GM23338 (cell line): ENCODE results near the gene TMBIM1. TPM values are rescaled to one million over a fixed set of nuclear protein-coding genes. Genes with fewer than 3 reads are reported as not detected.

ENCODE experiments used
- ATAC-seq: fragments of 200-7000 bp; cut with Tn5 transposase; 3 replicates; pipeline ENCODE4 v1.9.1; 2020
- DNase-seq: peaks from one replicate; pipeline ENCODE4 v3.0.0-alpha.2; 2015; ENCODE audit warnings: low spot score
- H2AFZ ChIP-seq: fragments of 200-600 bp; sonication (generic); 2 replicates; pipeline ENCODE4 v1.8.0; 2016; ENCODE audit warnings: antibody characterized with exemption, mild to moderate bottlenecking, moderate library complexity
- H3F3A ChIP-seq: fragments of 200-600 bp; sonication (generic); replicated peaks from 2 replicates; pipeline ENCODE4 v1.8.0; 2017; ENCODE audit warnings: antibody characterized with exemption, mixed run types, low read depth
- H3K27ac ChIP-seq: fragments of 200-600 bp; sonication (generic); 2 replicates; pipeline ENCODE4 v1.6.1; 2016; ENCODE audit warnings: low read depth
- H3K27me3 ChIP-seq: fragments of 200-600 bp; sonication (generic); 2 replicates; pipeline ENCODE4 v1.8.0; 2016; ENCODE audit warnings: mild to moderate bottlenecking, mixed run types, moderate library complexity; ENCODE audit not compliant: insufficient read depth
- H3K36me3 ChIP-seq: fragments of 200-600 bp; sonication (generic); 2 replicates; pipeline ENCODE4 v1.8.0; 2016; ENCODE audit warnings: mild to moderate bottlenecking; ENCODE audit not compliant: insufficient read depth
- H3K4me1 ChIP-seq: fragments of 200-600 bp; sonication (generic); 2 replicates; pipeline ENCODE4 v1.8.0; 2016; ENCODE audit warnings: mild to moderate bottlenecking, moderate library complexity; ENCODE audit not compliant: insufficient read depth
- H3K4me2 ChIP-seq: fragments of 200-600 bp; sonication (generic); 2 replicates; pipeline ENCODE4 v1.7.1; 2017; ENCODE audit warnings: mixed run types
- H3K4me3 ChIP-seq: fragments of 200-600 bp; sonication (generic); 2 replicates; pipeline ENCODE4 v1.6.1; 2016; ENCODE audit warnings: mixed run types
- H3K79me2 ChIP-seq: fragments of 200-600 bp; sonication (generic); replicated peaks from 2 replicates; pipeline ENCODE4 v1.8.0; 2017; ENCODE audit warnings: mild to moderate bottlenecking; ENCODE audit not compliant: insufficient read depth
- H3K9me2 ChIP-seq: fragments of 200-600 bp; sonication (generic); 2 replicates; pipeline ENCODE4 v1.8.0; 2017; ENCODE audit not compliant: insufficient read depth
- H4K20me1 ChIP-seq: fragments of 200-600 bp; sonication (generic); replicated peaks from 2 replicates; pipeline ENCODE4 v1.8.0; 2017; ENCODE audit warnings: mild to moderate bottlenecking; ENCODE audit not compliant: insufficient read depth
- H3K27ac Mint-ChIP-seq: 2 replicates; pipeline ENCODE4 v1.8.0; 2020; ENCODE audit warnings: inconsistent platforms, mild to moderate bottlenecking, moderate library complexity, mixed read lengths
- H3K27me3 Mint-ChIP-seq: 3 replicates; pipeline ENCODE4 v1.8.0; 2022; ENCODE audit warnings: low read depth, mild to moderate bottlenecking, moderate library complexity, mixed read lengths, inconsistent platforms; ENCODE audit not compliant: insufficient read depth, poor library complexity
- H3K36me3 Mint-ChIP-seq: 3 replicates; pipeline ENCODE4 v1.8.0; 2021; ENCODE audit warnings: low read depth, mild to moderate bottlenecking, inconsistent platforms, moderate library complexity, mixed read lengths
- H3K4me1 Mint-ChIP-seq: 3 replicates; pipeline ENCODE4 v1.8.0; 2020; ENCODE audit warnings: mild to moderate bottlenecking, inconsistent platforms, mixed read lengths
- H3K4me3 Mint-ChIP-seq: 3 replicates; pipeline ENCODE4 v1.8.0; 2021; ENCODE audit warnings: moderate library complexity, mild to moderate bottlenecking, inconsistent platforms, mixed read lengths
- H3K9me3 Mint-ChIP-seq: 3 replicates; pipeline ENCODE4 v1.8.0; 2020; ENCODE audit warnings: moderate library complexity, mild to moderate bottlenecking, inconsistent platforms, mixed read lengths
- CREB1 ChIP-seq: fragments of 250-450 bp; sonication (Bioruptor Pico); IDR thresholded peaks from 2 replicates; pipeline ENCODE4 v1.5.0; 2020; ENCODE audit warnings: low read depth, mild to moderate bottlenecking, moderate library complexity
- CTCF ChIP-seq, 2 experiments: fragments of 200-600 bp in 1 of 2; sonication (generic) in 1 of 2; conservative IDR thresholded peaks; 2 replicates each; pipeline versions ENCODE4 v1.5.1 to v1.6.1; 2016 to 2017; ENCODE audit warnings: antibody characterized with exemption in 2 of 2, low read depth in 2 of 2, mild to moderate bottlenecking in 2 of 2, moderate library complexity in 1 of 2
- EZH2 ChIP-seq: fragments of 200-600 bp; sonication (generic); IDR thresholded peaks from one replicate; pipeline ENCODE4 v1.8.0; 2017; ENCODE audit warnings: antibody characterized with exemption, mild to moderate bottlenecking, low read depth; ENCODE audit not compliant: unreplicated experiment
- EZH2phosphoT487 ChIP-seq: fragments of 200-600 bp; sonication (generic); IDR thresholded peaks from one replicate; pipeline ENCODE4 v1.8.1; 2018; ENCODE audit warnings: antibody characterized with exemption; ENCODE audit not compliant: unreplicated experiment
- JUNB ChIP-seq: IDR thresholded peaks from one replicate; pipeline ENCODE4 v1.6.1; 2016; ENCODE audit warnings: antibody characterized with exemption; ENCODE audit not compliant: unreplicated experiment
- NANOG ChIP-seq: IDR thresholded peaks from 2 replicates; pipeline ENCODE4 v1.6.1; 2016; ENCODE audit warnings: antibody characterized with exemption, borderline replicate concordance
- POLR2AphosphoS5 ChIP-seq: IDR thresholded peaks from 2 replicates; pipeline ENCODE4 v1.6.1; 2016; ENCODE audit warnings: antibody characterized with exemption, low read depth
- REST ChIP-seq: IDR thresholded peaks from one replicate; pipeline ENCODE4 v1.6.1; 2018; ENCODE audit warnings: antibody characterized with exemption; ENCODE audit not compliant: unreplicated experiment
- STAT1 ChIP-seq: IDR thresholded peaks from one replicate; pipeline ENCODE4 v1.6.1; 2016; ENCODE audit warnings: antibody characterized with exemption; ENCODE audit not compliant: unreplicated experiment
- ZNF114 ChIP-seq: fragments of 250-450 bp; sonication (Bioruptor Pico); IDR thresholded peaks from 2 replicates; pipeline ENCODE4 v1.5.0; 2020; ENCODE audit warnings: mild to moderate bottlenecking, moderate library complexity
- ZNF331 ChIP-seq: fragments of 250-450 bp; sonication (Bioruptor Pico); IDR thresholded peaks from 2 replicates; pipeline ENCODE4 v1.5.0; 2020; ENCODE audit warnings: low read depth, mild to moderate bottlenecking, moderate library complexity
- polyA plus RNA-seq: library from polyadenylated mRNA; unstranded; fragments of >200 nt; fragmentation: Nextera tagmentation; extraction: Ambion mirVana; gene quantifications from 2 replicates; pipeline ENCODE4 v1.2.1, GENCODE V29; 2016
- total RNA-seq: library from RNA; depleted of rRNA; stranded (reverse); fragments of >200 nt; shearing (Covaris generic); gene quantifications from 2 replicates; pipeline ENCODE4 v1.2.3, GENCODE V29; 2014
- TF ChIP-seq, protein P1 (sequence below): fragments of 250-450 bp; sonication (Bioruptor Pico); IDR thresholded peaks from 2 replicates; pipeline ENCODE4 v1.5.0; 2020; ENCODE audit warnings: mild to moderate bottlenecking, moderate library complexity
- TF ChIP-seq, protein P2 (sequence below): IDR thresholded peaks from 2 replicates; pipeline ENCODE4 v1.6.1; 2016; ENCODE audit warnings: antibody characterized with exemption

Gene TMBIM1
- total and polyA plus RNA-seq, 2 experiments from 2014 or later, result 12.0 to 20.8 TPM

GRCh38 chr2:218234521-218234920, 57.8 kb downstream of the TMBIM1 start:
- Mint-ChIP-seq H3K27ac (no peak overlapping the region), H3K27me3 (no peaks in the 10 kb centered on the region), H3K9me3 (no peaks in the 10 kb centered on the region), H3K36me3 (peaks cover 90% of the 10 kb centered on the region), H3K4me3 (no peak overlapping the region), H3K4me1 (no peaks in the 10 kb centered on the region)
- no peak for DNase-seq
- no peak overlapping the region for H3K4me2 ChIP-seq
- no peak overlapping the region for H3K27ac ChIP-seq
- no peak for ATAC-seq
- H3K36me3 ChIP-seq, result peaks cover 60% of the 10 kb centered on the region
- H3K4me3 ChIP-seq, result no peak overlapping the region
- TF ChIP-seq EZH2 (no peak), ZNF331 (CRISPR knock-in tag) (no peak), EZH2phosphoT487 (no peak), CREB1 (no peak), REST (no peak), POLR2AphosphoS5 (no peak), CTCF (conservative IDR thresholded peaks at IDR 0.05; ENCODE audit: low read depth in 2 of 2) (no peak), NANOG (no peak), ZNF114 (CRISPR knock-in tag) (no peak), JUNB (no peak), STAT1 (no peak)
- TF ChIP-seq, protein P1, sequence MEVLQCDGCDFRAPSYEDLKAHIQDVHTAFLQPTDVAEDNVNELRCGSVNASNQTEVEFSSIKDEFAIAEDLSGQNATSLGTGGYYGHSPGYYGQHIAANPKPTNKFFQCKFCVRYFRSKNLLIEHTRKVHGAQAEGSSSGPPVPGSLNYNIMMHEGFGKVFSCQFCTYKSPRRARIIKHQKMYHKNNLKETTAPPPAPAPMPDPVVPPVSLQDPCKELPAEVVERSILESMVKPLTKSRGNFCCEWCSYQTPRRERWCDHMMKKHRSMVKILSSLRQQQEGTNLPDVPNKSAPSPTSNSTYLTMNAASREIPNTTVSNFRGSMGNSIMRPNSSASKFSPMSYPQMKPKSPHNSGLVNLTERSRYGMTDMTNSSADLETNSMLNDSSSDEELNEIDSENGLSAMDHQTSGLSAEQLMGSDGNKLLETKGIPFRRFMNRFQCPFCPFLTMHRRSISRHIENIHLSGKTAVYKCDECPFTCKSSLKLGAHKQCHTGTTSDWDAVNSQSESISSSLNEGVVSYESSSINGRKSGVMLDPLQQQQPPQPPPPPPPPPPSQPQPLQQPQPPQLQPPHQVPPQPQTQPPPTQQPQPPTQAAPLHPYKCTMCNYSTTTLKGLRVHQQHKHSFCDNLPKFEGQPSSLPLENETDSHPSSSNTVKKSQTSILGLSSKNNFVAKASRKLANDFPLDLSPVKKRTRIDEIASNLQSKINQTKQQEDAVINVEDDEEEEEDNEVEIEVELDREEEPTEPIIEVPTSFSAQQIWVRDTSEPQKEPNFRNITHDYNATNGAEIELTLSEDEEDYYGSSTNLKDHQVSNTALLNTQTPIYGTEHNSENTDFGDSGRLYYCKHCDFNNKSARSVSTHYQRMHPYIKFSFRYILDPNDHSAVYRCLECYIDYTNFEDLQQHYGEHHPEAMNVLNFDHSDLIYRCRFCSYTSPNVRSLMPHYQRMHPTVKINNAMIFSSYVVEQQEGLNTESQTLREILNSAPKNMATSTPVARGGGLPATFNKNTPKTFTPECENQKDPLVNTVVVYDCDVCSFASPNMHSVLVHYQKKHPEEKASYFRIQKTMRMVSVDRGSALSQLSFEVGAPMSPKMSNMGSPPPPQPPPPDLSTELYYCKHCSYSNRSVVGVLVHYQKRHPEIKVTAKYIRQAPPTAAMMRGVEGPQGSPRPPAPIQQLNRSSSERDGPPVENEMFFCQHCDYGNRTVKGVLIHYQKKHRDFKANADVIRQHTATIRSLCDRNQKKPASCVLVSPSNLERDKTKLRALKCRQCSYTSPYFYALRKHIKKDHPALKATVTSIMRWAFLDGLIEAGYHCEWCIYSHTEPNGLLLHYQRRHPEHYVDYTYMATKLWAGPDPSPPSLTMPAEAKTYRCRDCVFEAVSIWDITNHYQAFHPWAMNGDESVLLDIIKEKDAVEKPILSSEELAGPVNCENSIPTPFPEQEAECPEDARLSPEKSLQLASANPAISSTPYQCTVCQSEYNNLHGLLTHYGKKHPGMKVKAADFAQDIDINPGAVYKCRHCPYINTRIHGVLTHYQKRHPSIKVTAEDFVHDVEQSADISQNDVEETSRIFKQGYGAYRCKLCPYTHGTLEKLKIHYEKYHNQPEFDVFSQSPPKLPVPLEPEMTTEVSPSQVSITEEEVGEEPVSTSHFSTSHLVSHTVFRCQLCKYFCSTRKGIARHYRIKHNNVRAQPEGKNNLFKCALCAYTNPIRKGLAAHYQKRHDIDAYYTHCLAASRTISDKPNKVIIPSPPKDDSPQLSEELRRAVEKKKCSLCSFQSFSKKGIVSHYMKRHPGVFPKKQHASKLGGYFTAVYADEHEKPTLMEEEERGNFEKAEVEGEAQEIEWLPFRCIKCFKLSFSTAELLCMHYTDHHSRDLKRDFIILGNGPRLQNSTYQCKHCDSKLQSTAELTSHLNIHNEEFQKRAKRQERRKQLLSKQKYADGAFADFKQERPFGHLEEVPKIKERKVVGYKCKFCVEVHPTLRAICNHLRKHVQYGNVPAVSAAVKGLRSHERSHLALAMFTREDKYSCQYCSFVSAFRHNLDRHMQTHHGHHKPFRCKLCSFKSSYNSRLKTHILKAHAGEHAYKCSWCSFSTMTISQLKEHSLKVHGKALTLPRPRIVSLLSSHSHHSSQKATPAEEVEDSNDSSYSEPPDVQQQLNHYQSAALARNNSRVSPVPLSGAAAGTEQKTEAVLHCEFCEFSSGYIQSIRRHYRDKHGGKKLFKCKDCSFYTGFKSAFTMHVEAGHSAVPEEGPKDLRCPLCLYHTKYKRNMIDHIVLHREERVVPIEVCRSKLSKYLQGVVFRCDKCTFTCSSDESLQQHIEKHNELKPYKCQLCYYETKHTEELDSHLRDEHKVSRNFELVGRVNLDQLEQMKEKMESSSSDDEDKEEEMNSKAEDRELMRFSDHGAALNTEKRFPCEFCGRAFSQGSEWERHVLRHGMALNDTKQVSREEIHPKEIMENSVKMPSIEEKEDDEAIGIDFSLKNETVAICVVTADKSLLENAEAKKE (CRISPR knock-in tag), result no peak
- TF ChIP-seq, protein P2, sequence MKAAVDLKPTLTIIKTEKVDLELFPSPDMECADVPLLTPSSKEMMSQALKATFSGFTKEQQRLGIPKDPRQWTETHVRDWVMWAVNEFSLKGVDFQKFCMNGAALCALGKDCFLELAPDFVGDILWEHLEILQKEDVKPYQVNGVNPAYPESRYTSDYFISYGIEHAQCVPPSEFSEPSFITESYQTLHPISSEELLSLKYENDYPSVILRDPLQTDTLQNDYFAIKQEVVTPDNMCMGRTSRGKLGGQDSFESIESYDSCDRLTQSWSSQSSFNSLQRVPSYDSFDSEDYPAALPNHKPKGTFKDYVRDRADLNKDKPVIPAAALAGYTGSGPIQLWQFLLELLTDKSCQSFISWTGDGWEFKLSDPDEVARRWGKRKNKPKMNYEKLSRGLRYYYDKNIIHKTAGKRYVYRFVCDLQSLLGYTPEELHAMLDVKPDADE, result no peak
- H4K20me1 ChIP-seq, result 0 out of 2 replicates have a peak, but pooled peaks cover 4% of the 10 kb centered on the region
- H3K27me3 ChIP-seq, result no peaks in the 10 kb centered on the region
- no peaks in the 10 kb centered on the region for H3K9me2 ChIP-seq
- no peak overlapping the region for H2AFZ ChIP-seq
- H3K79me2 ChIP-seq, result peaks cover 10% of the 10 kb centered on the region
- no peaks in the 10 kb centered on the region for H3F3A ChIP-seq
- no peaks in the 10 kb centered on the region for H3K4me1 ChIP-seq
